Chondrocyte (in vitro differentiated cells): ENCODE data around the gene CCDC78. TPM values are rescaled to one million over a fixed set of nuclear protein-coding genes. Genes with fewer than 3 reads are reported as not detected.

ENCODE experiments used
- DNase-seq: peaks from one replicate; pipeline ENCODE4 v3.0.0; 2021; ENCODE audit warnings: mixed read lengths, low spot score
- H3K27ac Mint-ChIP-seq: one replicate; pipeline ENCODE4 v1.8.0; 2021; ENCODE audit warnings: mild to moderate bottlenecking, moderate library complexity, mixed read lengths; ENCODE audit not compliant: unreplicated experiment
- H3K27me3 Mint-ChIP-seq: 2 replicates; pipeline ENCODE4 v1.8.0; 2021; ENCODE audit warnings: low read depth, mixed read lengths
- H3K36me3 Mint-ChIP-seq: 2 replicates; pipeline ENCODE4 v1.8.0; 2021; ENCODE audit warnings: low read depth, mixed read lengths
- H3K4me1 Mint-ChIP-seq: 2 replicates; pipeline ENCODE4 v1.8.0; 2021; ENCODE audit warnings: low read depth, mild to moderate bottlenecking, mixed read lengths
- H3K4me3 Mint-ChIP-seq: one replicate; pipeline ENCODE4 v1.8.0; 2021; ENCODE audit warnings: mild to moderate bottlenecking, moderate library complexity, mixed read lengths; ENCODE audit not compliant: unreplicated experiment
- H3K9me3 Mint-ChIP-seq: 2 replicates; pipeline ENCODE4 v1.8.0; 2021; ENCODE audit warnings: low read depth, mixed read lengths
- CTCF ChIP-seq: fragments of 200-600 bp; sonication (generic); IDR thresholded peaks from 2 replicates; pipeline ENCODE4 v1.5.0; 2021; ENCODE audit warnings: antibody characterized with exemption, mild to moderate bottlenecking, moderate library complexity
- total RNA-seq: library from RNA; stranded (reverse); gene quantifications from 3 replicates; pipeline ENCODE4 v1.2.1, GENCODE V29; 2021

Gene CCDC78
- total RNA-seq, 1 donor from 2014 or later, result 3.9 TPM

GRCh38 chr16:708019-708418 is 18.2 kb downstream of the CCDC78 start:
- Mint-ChIP-seq H3K27me3 (peaks cover 29% of the 10 kb centered on the region), H3K4me3 (no peak overlapping the region), H3K27ac (no peak overlapping the region), H3K9me3 (no peaks in the 10 kb centered on the region), H3K4me1 (peaks cover 12% of the 10 kb centered on the region), H3K36me3 (no peaks in the 10 kb centered on the region)
- no peak for DNase-seq
- TF ChIP-seq CTCF, result no peak

GRCh38 chr16:707062-707538 is 19.1 kb downstream of the CCDC78 start:
- DNase-seq, result no peak
- H3K4me1 Mint-ChIP-seq, result peaks cover 6% of the 10 kb centered on the region
- TF ChIP-seq CTCF, result no peak
- H3K4me3 Mint-ChIP-seq, result no peak overlapping the region
- no peaks in the 10 kb centered on the region for H3K9me3 Mint-ChIP-seq
- peaks cover 37% of the 10 kb centered on the region for H3K27me3 Mint-ChIP-seq
- no peak overlapping the region for H3K27ac Mint-ChIP-seq
- peaks cover 1% of the 10 kb centered on the region for H3K36me3 Mint-ChIP-seq

GRCh38 chr16:706189-707061 is 19.8 kb downstream of the CCDC78 start:
- DNase-seq, result no peak
- H3K4me1 Mint-ChIP-seq, result peaks cover 6% of the 10 kb centered on the region
- no peaks in the 10 kb centered on the region for H3K9me3 Mint-ChIP-seq
- peaks cover 43% of the 10 kb centered on the region for H3K27me3 Mint-ChIP-seq
- H3K4me3 Mint-ChIP-seq, result peak overlapping the region; percentile 22
- H3K36me3 Mint-ChIP-seq, result peaks cover 1% of the 10 kb centered on the region
- no peak overlapping the region for H3K27ac Mint-ChIP-seq
- TF ChIP-seq CTCF, result no peak

- peak within 1 kb of the TSS; percentile 22 for H3K4me3 Mint-ChIP-seq
- peaks cover 6% of the 10 kb centered on the region for H3K4me1 Mint-ChIP-seq
- H3K9me3 Mint-ChIP-seq, result no peaks in the 10 kb centered on the region
- peaks cover 43% of the 10 kb centered on the region for H3K27me3 Mint-ChIP-seq
- no peak for TF ChIP-seq CTCF
- DNase-seq, result no peak
- no peak within 1 kb of the TSS for H3K27ac Mint-ChIP-seq
- peaks cover 1% of the 10 kb centered on the region for H3K36me3 Mint-ChIP-seq
Observed at GRCh38 chr16:705431-706188, 20.6 kb downstream of the CCDC78 start, which contains the start of gene FBXL16. Gene FBXL16, minus strand, starts transcription at chr16:705801. Its CDS starts 8,396 bp downstream, at chr16:697405.
